Left lobe of liver (tissue), 2 donors: ENCODE results near the gene WFDC1. TPM values are rescaled to one million over a fixed set of nuclear protein-coding genes. Genes with fewer than 3 reads are reported as not detected.

Source experiments
- ATAC-seq: fragments of 200-7000 bp; cut with Tn5 transposase; one replicate; pipeline ENCODE4 v1.9.1; 2020; ENCODE audit warnings: mild to moderate bottlenecking, moderate library complexity
- DNase-seq: peaks from one replicate; pipeline ENCODE4 v3.0.0-alpha.2; 2020; ENCODE audit warnings: low spot score
- total RNA-seq: library from RNA; stranded (reverse); gene quantifications from one replicate; pipeline ENCODE4 v1.2.1, GENCODE V29; 2021
- donor health status: DM: no; HTN: no; CAD: no; lungs with moderate emphysema.
- donor health status: DM: no; HTN: yes; CAD: no.

WFDC1 gene
- total RNA-seq, 1 donor from 2014 or later: 1.4 TPM

GRCh38 chr16:84271866-84272265 lies 22.8 kb upstream of the WFDC1 start:
- ATAC-seq (no peak), DNase-seq (no peak)

DNA sequence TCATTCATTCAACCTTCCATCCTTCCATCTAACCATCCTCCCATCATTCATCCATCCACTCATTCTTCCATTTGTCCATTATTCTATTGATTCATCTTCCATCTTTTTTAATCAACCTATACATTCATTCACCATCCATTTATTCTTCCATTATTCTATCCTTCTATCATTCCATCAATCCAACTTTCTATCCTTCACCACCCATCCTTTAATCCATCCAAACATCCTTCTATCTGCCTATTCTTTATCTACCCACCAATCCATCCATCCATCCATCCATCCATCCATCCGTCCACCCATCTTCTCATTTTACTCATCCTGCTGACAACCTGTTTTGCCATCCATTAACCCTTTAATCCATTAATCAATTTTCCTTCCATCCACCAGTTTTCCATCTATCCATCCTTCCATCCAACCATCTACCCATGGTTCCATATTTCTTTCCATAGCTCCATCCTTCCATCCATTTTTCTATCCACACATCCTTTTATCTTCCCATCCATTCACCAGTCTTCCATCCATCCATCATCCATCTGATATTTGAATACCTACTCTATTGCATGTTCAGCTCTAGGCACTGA lies 21.8 kb upstream of the WFDC1 start:
- ATAC-seq (no peak), DNase-seq (no peak)

DNA sequence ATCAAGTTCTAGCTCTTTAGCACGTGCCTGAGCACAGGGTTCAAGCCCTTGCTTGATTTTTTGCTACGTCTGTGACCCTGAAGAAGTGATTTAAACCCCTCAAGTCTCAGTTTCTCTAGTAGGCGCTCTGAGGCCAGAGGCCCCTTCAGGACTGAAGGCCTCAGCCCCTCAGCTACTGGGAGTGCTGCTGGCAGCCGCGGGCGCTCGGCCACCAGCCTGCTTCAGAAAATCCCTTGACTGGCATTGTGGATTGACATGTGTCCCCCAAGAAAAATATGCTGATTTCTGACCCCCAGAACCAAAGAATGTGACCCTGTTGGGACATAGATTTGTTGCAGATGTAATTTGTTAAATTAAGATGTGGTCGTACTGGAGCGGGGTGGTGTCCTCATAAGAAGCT lies 20.2 kb upstream of the WFDC1 start:
- no peak for ATAC-seq
- DNase-seq: no peak

DNA sequence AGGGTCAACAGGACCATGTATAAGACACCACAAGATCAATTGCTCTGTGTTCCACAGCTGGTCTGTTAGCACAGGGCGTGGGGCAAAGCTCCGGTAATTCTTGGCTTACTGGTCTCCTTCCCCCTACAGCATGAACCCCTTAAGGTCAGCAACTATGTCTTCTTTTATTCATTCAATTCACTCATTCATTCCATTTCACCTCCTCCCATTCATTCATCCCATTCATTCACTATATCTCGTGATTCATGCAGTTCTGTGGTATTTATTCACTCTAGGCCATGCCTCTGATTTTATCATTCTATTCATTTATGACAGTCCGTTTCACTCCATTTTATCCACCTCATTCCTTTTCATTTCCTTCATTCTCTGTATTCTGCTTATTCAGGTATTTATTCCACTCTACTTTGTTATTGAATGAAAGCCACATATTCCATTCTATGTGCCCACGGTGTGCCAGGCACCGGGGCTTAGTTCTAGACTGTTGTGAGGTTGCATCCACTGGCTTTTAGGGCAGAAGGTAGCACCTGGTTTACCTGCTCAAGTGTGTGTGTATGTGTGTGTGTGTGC lies 19.0 kb upstream of the WFDC1 start:
- no peak for DNase-seq
- ATAC-seq: no peak

DNA sequence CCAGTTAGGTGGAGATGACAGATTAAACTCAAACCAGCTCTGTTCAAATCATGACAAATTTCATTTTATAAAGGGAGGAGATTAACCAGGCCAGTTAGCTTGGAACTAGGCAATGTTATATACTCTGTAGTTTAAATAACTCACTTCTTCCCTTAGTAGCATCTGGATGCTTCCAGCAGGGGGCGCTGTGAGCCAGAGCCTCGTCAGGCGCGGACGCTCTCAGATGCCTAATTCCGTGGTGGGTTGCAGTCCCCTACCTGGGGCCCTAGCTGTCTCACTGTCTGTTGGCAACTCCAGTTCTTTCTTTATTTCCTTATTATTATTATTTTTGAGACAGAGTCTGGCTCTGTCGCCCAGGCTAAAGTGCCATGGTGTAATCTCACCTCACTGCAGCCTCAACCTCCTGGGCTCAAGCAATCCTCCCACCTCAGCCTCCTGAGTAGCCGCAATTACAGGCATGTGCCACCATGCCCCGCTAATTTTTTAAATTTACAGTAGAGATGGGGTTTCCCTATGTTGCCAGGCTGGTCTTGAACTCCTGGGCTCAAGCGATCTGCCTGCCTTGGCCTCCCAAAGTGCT lies 17.3 kb upstream of the WFDC1 start:
- ATAC-seq (peak; percentile 83), DNase-seq (peak; percentile 57)

GRCh38 chr16:84278333-84278732 lies 16.3 kb upstream of the WFDC1 start:
- no peak for ATAC-seq
- no peak for DNase-seq

DNA sequence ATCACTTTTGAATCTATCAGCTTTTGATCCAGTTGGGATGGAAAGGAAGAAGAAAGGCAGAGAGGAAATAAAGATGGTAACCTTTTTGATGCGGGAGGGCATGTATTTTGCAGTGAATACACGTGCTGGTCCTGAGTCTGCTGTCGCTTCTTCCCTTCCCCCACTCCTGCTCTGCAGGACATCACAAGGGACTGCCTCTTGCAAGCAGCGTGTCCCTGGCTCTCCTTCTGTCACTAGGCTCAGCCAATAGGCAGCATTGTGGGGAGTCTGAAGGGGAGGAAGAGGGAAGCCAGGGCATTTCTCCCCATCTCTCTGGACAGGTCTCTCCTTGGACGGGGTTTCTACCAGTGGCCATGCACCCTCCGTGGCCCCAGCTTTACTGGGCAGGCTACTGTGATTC lies 15.7 kb upstream of the WFDC1 start:
- ATAC-seq: no peak
- DNase-seq: no peak

GRCh38 chr16:84279881-84280280 lies 14.8 kb upstream of the WFDC1 start:
- ATAC-seq (no peak), DNase-seq (no peak)

- no peak for ATAC-seq
- DNase-seq: no peak
Observed at GRCh38 chr16:84281074-84281473, 13.6 kb upstream of the WFDC1 start.

- DNase-seq (no peak), ATAC-seq (no peak)
Observed at GRCh38 chr16:84282533-84282932, 12.1 kb upstream of the WFDC1 start.

DNA sequence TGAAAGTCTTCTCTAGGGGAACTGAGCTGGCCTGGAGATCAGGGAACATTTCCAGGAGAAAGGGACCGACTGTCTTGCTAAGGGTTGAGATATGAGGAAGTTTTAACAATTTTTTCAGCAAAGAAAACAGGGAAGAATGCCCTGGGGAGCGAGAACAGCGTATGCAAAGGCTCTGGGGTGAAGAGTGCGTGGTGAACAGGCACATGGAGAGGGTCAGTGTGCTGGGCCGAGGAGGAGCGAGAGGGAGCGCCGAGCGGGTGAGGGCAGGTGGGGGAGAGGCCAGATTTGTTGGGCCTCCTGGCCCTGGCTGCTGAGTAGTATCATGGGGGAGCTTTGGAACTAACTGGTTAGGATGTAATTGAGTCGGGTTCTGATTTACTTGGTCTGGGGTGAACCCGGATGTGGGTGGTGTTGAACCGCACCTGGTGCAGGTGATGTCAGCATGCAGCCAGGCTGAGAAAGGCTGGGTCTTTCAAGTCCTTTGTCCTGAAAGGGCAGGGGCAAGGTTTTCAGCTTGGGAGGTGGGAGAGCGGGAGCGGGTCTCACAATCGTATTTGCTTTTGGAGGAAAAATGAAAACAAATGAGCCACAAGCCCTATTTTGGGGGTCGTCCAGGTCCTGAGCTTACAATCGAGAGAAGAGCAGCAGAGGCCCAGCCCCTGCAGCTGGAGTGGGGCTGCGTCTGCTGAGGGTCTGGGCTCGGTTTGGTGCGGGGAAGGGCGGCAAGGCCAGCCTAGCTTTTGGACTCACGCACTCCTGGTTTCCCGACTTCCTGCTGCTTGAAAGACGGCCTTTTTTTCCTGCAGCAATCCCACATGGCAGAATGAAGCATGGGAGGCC lies 11.1 kb upstream of the WFDC1 start:
- ATAC-seq (no peak), DNase-seq (no peak)

DNA sequence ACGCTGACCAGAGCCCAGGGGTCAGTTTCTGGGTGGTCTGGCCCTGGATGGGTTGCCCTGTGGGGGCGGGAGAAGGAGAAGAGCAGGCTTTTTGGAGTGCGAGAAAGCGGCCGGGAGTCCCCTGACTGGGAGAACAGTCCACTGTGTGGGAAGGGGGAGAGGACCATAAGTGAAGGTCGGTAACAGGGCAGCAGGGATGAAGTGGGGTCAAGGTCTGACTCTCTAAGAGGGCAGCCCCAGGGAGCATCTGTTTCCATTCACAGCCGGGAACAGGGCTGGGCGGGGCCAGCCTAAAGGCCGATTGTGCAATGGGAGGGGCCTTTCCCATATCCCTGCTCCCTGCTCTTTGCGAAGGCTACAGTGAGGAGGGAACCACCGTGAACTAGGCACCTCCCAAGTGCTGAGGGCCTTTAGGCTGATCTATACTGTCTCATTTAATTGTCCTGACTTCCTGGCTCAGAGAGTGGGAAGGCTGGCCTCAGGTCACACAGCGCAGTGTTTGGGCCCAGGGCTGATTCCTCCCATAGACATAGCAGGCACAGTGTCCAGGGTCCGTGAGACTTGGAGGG lies 10.4 kb upstream of the WFDC1 start:
- DNase-seq: no peak
- peak; percentile 70 for ATAC-seq

DNA sequence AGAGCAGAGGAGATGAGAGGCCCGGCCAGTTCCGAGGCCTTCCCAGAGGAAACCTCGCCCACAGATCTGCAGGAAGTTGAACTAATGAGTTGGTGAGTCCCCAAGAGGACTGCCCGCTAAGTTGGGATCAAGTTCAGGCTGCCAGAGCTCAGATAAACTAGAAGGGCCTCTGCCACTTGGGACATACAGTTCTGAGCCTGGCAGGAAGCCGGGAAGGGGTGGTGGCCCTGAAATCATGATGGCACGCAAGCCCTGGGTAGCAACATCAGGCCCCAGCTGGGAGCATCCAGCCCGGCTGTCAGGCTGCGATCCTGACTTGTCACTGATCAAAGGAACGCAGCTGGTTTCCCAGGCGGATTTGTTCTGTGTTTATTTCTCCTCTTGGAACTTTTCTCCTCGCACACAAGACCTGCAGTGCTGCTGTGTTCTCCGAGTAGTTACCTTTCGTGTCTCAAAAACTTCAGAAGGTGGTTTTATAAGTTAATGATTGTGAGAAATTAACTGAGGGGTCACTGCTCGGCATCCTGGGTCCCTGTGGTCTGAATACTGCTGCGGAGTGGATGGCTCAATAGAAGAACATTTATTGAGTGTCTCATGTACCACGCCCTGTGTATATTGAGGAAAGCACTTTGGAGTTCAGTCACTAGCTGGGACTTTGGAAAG lies 8.0 kb upstream of the WFDC1 start:
- ATAC-seq (peak; percentile 42), DNase-seq (no peak)

DNA sequence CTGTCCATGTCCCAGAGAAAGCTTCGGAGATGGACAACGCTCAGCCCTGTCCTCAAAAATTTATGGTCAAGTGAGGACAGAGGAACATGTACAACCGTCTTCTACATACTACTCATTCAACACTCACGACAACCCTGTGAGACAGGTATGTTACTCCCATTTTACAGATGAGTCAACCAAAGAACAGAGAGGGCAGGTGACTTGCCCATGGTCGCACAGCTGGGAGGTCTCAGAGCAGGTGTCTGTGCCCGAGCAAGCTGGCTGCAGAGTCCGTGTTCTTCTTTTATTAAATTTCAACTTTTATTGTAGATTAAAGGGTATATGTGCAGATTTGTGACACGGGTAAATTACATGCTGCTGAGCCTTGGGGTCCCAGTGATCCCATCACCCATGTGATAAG lies 5.8 kb upstream of the WFDC1 start:
- DNase-seq (no peak), ATAC-seq (no peak)

GRCh38 chr16:84291226-84291625 lies 3.5 kb upstream of the WFDC1 start:
- ATAC-seq (no peak), DNase-seq (no peak)

DNA sequence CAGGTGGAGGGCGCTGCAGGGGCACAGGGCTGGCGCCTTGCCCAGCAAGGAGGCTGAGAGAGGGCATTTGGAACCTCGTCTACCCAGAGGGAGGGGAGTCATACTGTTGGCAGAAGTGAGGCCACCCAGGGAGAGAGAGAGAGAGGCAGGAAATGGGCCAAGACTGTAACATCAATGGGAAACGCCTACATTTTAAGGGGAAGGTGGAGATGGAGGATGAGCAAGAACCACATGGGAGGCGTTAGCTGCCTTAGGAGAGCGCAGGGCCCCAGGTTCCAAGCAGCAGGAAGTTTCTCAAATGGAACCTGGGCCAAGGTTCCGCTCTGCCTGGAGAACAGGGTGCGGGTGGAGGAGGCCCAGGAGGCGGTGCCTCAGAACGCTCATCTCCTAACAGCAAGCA lies 2.7 kb upstream of the WFDC1 start:
- DNase-seq: no peak
- no peak for ATAC-seq

- DNase-seq (no peak), ATAC-seq (no peak)
Observed at GRCh38 chr16:84293406-84293805, 1.3 kb upstream of the WFDC1 start.

- peak; percentile 11 for ATAC-seq
- no peak for DNase-seq
Observed at GRCh38 chr16:84294117-84294516, 561 bp upstream of the WFDC1 start.

- no peak for ATAC-seq
- DNase-seq: no peak
Observed at GRCh38 chr16:84295203-84295860, 654 bp downstream of the WFDC1 start.

DNA sequence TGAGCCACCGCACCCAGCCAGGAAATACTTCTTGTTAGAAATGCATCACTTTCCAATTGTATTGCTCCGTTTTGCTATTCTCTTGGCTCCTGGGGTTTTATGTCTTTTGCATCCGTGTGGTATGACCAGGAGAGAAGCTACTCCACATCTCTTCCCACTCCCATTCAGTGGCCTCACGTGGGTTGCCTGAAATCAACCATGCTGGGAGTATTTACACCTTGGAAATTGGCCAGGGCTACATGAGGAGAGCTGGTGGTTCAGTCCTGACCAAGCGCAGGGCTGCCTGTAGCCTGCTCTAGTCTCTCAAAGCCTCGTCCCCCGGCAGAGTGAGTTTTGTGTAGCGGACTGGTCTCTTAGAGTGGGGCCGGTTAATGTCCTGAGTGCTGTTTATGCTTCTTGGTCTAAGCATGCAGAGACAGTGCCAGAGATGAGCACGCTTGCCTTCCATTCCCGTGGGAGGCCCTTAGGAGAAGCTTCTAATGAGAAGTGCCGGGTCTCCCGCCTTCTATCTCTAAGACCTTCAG lies 3.8 kb downstream of the WFDC1 start:
- DNase-seq (no peak), ATAC-seq (no peak)
